ENCODE data around the gene AP5Z1. TPM values are rescaled to one million over a fixed set of nuclear protein-coding genes. Genes with fewer than 3 reads are reported as not detected.
A peak's percentile ranks its signal among the peaks of the same experiment; 100 is the strongest.

AP5Z1 gene
- total RNA-seq, 4 donors from 2014 or later, result 36.6 to 111 (median 44.5) TPM

- H3K27ac ChIP-seq, result peak overlapping the region; percentile 96 to 99 (median 98)
- no peak for DNase-seq
These were observed 32.6 kb upstream of the AP5Z1 start for GRCh38 chr7:4742852-4743251.

GRCh38 chr7:4744391-4745264, 30.8 kb upstream of the AP5Z1 start:
- peaks cover 30 to 80% (median 59%) of the 10 kb centered on the region in 4 donors for H3K4me1 ChIP-seq
- TF ChIP-seq POLR2AphosphoS5 (IDR thresholded peaks at IDR 0.05) (peak; percentile 78 to 85 (median 85)), POLR2A (IDR thresholded peaks at IDR 0.05) (peak; percentile 21), CTCF (IDR thresholded peaks at IDR 0.05) (no peak), EP300 (IDR thresholded peaks at IDR 0.05; ENCODE audit: low read depth) (peak; percentile 81)

More at GRCh38 chr7:4742852-4743251, 32.6 kb upstream of the AP5Z1 start:
- Histone ChIP-seq H3K36me3 (peaks cover 0 to 3% (median 0%) of the 10 kb centered on the region in 4 donors), H3K27me3 (no peaks in the 10 kb centered on the region), H3K9me3 (no peaks in the 10 kb centered on the region), H3K4me3 (no peak overlapping the region), H3K4me1 (peaks cover 31 to 84% (median 62%) of the 10 kb centered on the region in 4 donors)
- in situ Hi-C loops (cut with MboI; ENCODE audit: low pct_ligation_motif_present in 1 of 4, low pct_unique_long_range_greater_than_20kb in 1 of 4, low sequenced_read_pairs in 3 of 4) (loop anchor here in 1 of 4 donors (10.0 kb wide), 1 partner anchor 58 kb away; the partner anchor contains the start of gene FOXK1), intact Hi-C loops (cut with DNase I; ENCODE audit: low total_unique reads) (no loop called here)
- WGBS, 2 donors (ENCODE audit: low coverage in 1 of 2), result 89% methylated on average over 10 of the region's 10 CpGs; no CpG with 5 or more reads in 1 of the 2 donors
- no peak for TF ChIP-seq POLR2A (IDR thresholded peaks at IDR 0.05)
- no peak for TF ChIP-seq POLR2AphosphoS5 (IDR thresholded peaks at IDR 0.05)
- no peak for TF ChIP-seq CTCF (IDR thresholded peaks at IDR 0.05)
- TF ChIP-seq EP300 (IDR thresholded peaks at IDR 0.05; ENCODE audit: low read depth), result no peak

GRCh38 chr7:4745265-4745919, 30.0 kb upstream of the AP5Z1 start:
- H3K27me3 ChIP-seq, result no peaks in the 10 kb centered on the region
- peaks cover 28 to 77% (median 59%) of the 10 kb centered on the region in 4 donors for H3K4me1 ChIP-seq
- WGBS, 2 donors (ENCODE audit: low coverage in 1 of 2), result 5 to 8% methylated on average over 4 to 16 of the region's 18 CpGs
- peaks cover 0 to 3% (median 0%) of the 10 kb centered on the region in 4 donors for H3K36me3 ChIP-seq
- H3K9me3 ChIP-seq, result no peaks in the 10 kb centered on the region
- intact Hi-C loops (cut with DNase I; ENCODE audit: low total_unique reads) (loop anchor here (5.0 kb wide), 1 partner anchor 63 kb away; the partner anchor contains the start of gene FOXK1), in situ Hi-C loops (cut with MboI; ENCODE audit: low pct_ligation_motif_present in 1 of 4, low pct_unique_long_range_greater_than_20kb in 1 of 4, low sequenced_read_pairs in 3 of 4) (loop anchor here in 1 of 4 donors (10.0 kb wide), 1 partner anchor 61 kb away; the partner anchor contains the start of gene FOXK1)
- peak overlapping the region in 3 of 4 donors; percentile 17 to 43 (median 25) for H3K4me3 ChIP-seq
- DNase-seq, result no peak
- no peak for TF ChIP-seq POLR2AphosphoS5 (IDR thresholded peaks at IDR 0.05)
- TF ChIP-seq CTCF (IDR thresholded peaks at IDR 0.05), result no peak
- TF ChIP-seq EP300 (IDR thresholded peaks at IDR 0.05; ENCODE audit: low read depth), result no peak
- TF ChIP-seq POLR2A (IDR thresholded peaks at IDR 0.05), result no peak
- peak overlapping the region; percentile 96 to 99 (median 98) for H3K27ac ChIP-seq

More at GRCh38 chr7:4744391-4745264, 30.8 kb upstream of the AP5Z1 start:
- intact Hi-C loops (cut with DNase I; ENCODE audit: low total_unique reads) (loop anchor here (5.0 kb wide), 1 partner anchor 62 kb away; the partner anchor contains the start of gene FOXK1), in situ Hi-C loops (cut with MboI; ENCODE audit: low pct_ligation_motif_present in 1 of 4, low pct_unique_long_range_greater_than_20kb in 1 of 4, low sequenced_read_pairs in 3 of 4) (loop anchor here in 1 of 4 donors (10.0 kb wide), 1 partner anchor 60 kb away; the partner anchor contains the start of gene FOXK1)
- no peaks in the 10 kb centered on the region for H3K27me3 ChIP-seq
- H3K9me3 ChIP-seq, result no peaks in the 10 kb centered on the region
- 11 to 23% methylated on average over 7 to 30 of the region's 31 CpGs for WGBS, 2 donors (ENCODE audit: low coverage in 1 of 2)
- DNase-seq, result peak; percentile 98
- H3K4me3 ChIP-seq, result peak overlapping the region in 3 of 4 donors; percentile 13 to 43 (median 21)
- peak overlapping the region; percentile 96 to 99 (median 98) for H3K27ac ChIP-seq
- peaks cover 0 to 3% (median 0%) of the 10 kb centered on the region in 4 donors for H3K36me3 ChIP-seq

Data from transverse colon (tissue), 4 donors.